ENCODE data around the gene CDC20.

- TF ChIP-seq EZH2 (IDR thresholded peaks at IDR 0.05; ENCODE audit: borderline replicate concordance, insufficient read depth, low read depth, low read length, poor library complexity, severe bottlenecking): no peak
- TF ChIP-seq, protein P1, sequence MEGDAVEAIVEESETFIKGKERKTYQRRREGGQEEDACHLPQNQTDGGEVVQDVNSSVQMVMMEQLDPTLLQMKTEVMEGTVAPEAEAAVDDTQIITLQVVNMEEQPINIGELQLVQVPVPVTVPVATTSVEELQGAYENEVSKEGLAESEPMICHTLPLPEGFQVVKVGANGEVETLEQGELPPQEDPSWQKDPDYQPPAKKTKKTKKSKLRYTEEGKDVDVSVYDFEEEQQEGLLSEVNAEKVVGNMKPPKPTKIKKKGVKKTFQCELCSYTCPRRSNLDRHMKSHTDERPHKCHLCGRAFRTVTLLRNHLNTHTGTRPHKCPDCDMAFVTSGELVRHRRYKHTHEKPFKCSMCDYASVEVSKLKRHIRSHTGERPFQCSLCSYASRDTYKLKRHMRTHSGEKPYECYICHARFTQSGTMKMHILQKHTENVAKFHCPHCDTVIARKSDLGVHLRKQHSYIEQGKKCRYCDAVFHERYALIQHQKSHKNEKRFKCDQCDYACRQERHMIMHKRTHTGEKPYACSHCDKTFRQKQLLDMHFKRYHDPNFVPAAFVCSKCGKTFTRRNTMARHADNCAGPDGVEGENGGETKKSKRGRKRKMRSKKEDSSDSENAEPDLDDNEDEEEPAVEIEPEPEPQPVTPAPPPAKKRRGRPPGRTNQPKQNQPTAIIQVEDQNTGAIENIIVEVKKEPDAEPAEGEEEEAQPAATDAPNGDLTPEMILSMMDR (IDR thresholded peaks at IDR 0.05): no peak
Observed at GRCh38 chr1:43317817-43318471, 40.8 kb upstream of the CDC20 start.
